Nephron progenitor cell (in vitro differentiated cells): ENCODE results near the gene CNTNAP2.

ENCODE experiments used
- DNase-seq: peaks from one replicate; pipeline ENCODE4 v3.0.0; 2021
- H3K27ac Mint-ChIP-seq: 2 replicates; pipeline ENCODE4 v1.8.0; 2021; ENCODE audit warnings: mild to moderate bottlenecking, moderate library complexity, mixed read lengths
- H3K27me3 Mint-ChIP-seq: 2 replicates; pipeline ENCODE4 v1.8.0; 2021; ENCODE audit warnings: mild to moderate bottlenecking, low read depth, mixed read lengths; ENCODE audit not compliant: poor library complexity
- H3K36me3 Mint-ChIP-seq: 2 replicates; pipeline ENCODE4 v1.8.0; 2021; ENCODE audit warnings: low read depth, mixed read lengths
- H3K4me1 Mint-ChIP-seq: 2 replicates; pipeline ENCODE4 v1.8.0; 2021; ENCODE audit warnings: mixed read lengths
- H3K4me3 Mint-ChIP-seq: 2 replicates; pipeline ENCODE4 v1.8.0; 2021; ENCODE audit warnings: mild to moderate bottlenecking, moderate library complexity, mixed read lengths
- H3K9me3 Mint-ChIP-seq: 2 replicates; pipeline ENCODE4 v1.8.0; 2021; ENCODE audit warnings: mild to moderate bottlenecking, moderate library complexity, mixed read lengths
- CTCF ChIP-seq: fragments of 200-600 bp; sonication (generic); IDR thresholded peaks from 2 replicates; pipeline ENCODE4 v1.5.0; 2021; ENCODE audit warnings: antibody characterized with exemption

CNTNAP2 gene

GRCh38 chr7:147646568-147646967 lies 1530.0 kb downstream of the CNTNAP2 start:
- H3K36me3 Mint-ChIP-seq: no peaks in the 10 kb centered on the region
- no peaks in the 10 kb centered on the region for H3K4me1 Mint-ChIP-seq
- no peak overlapping the region for H3K4me3 Mint-ChIP-seq
- no peak overlapping the region for H3K27ac Mint-ChIP-seq
- H3K9me3 Mint-ChIP-seq: no peaks in the 10 kb centered on the region
- no peak for TF ChIP-seq CTCF
- no peaks in the 10 kb centered on the region for H3K27me3 Mint-ChIP-seq
- DNase-seq: no peak

DNA sequence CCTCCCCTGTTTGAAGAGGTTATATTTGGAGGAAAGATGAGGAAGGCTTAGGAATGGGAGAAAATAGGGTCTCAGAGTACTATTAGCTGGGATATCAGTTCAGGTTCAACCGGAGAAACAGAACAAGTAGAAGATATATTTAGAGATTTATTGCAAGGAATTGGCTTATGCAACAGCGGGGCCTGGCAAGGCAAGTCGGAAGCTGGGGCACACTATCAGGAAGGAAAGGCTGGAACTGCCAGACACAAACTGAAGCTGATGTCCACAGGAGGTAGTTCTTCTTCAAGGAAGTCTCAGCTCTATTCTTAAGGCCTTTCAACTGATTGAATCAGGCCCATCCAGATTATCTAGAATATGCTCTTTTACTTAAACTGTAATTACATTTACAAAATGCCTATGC lies 1534.4 kb downstream of the CNTNAP2 start:
- DNase-seq: no peak
- Mint-ChIP-seq H3K36me3 (no peaks in the 10 kb centered on the region), H3K4me1 (no peaks in the 10 kb centered on the region), H3K4me3 (no peak overlapping the region), H3K9me3 (no peaks in the 10 kb centered on the region), H3K27me3 (no peaks in the 10 kb centered on the region), H3K27ac (no peak overlapping the region)
- TF ChIP-seq CTCF: no peak

DNA sequence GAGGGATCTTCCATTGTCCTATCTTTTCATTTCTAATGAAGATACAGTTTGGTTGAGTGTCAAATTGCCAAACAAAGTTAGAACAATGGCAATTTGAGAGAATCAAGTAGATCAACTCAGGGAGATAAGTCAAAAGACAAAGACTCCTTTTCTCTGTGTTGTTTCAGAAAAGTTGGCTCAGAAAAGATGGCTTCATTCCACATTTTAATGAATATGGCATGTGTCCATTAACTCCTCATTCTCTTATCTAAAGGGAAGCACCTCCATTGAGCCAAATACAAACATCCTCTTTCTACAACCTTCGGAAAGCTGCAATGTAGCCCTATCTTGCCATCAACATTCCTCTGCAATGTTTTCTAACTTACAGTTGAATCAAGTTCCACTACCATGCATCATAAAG lies 1535.0 kb downstream of the CNTNAP2 start:
- no peak for DNase-seq
- H3K4me3 Mint-ChIP-seq: no peak overlapping the region
- no peaks in the 10 kb centered on the region for H3K9me3 Mint-ChIP-seq
- no peaks in the 10 kb centered on the region for H3K36me3 Mint-ChIP-seq
- H3K4me1 Mint-ChIP-seq: no peaks in the 10 kb centered on the region
- no peaks in the 10 kb centered on the region for H3K27me3 Mint-ChIP-seq
- H3K27ac Mint-ChIP-seq: no peak overlapping the region
- TF ChIP-seq CTCF: no peak

DNA sequence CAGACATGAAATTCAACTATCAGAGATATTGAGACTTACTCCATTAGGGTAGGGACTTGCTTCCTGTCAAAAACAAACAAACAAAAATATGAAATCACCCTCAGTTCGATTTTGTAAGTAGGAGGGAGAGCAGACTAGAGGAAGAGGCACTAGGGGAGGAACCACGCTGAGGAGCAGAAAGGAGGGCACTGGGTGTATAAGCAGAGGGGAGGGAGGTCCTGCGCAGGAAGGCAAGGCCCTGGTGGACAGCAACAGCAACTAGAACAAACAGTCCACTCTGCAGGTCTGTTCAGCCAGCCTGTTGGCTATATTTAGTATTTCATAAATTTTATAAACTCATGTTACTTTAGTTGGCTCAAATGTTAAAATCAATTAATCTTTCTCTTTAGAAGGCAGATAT lies 1536.9 kb downstream of the CNTNAP2 start:
- no peak for DNase-seq
- Mint-ChIP-seq H3K4me3 (no peak overlapping the region), H3K4me1 (no peaks in the 10 kb centered on the region), H3K27ac (no peak overlapping the region), H3K9me3 (no peaks in the 10 kb centered on the region), H3K27me3 (no peaks in the 10 kb centered on the region), H3K36me3 (no peaks in the 10 kb centered on the region)
- no peak for TF ChIP-seq CTCF

GRCh38 chr7:147658392-147658967 lies 1541.9 kb downstream of the CNTNAP2 start:
- no peak for TF ChIP-seq CTCF

More at GRCh38 chr7:147658392-147658967, 1541.9 kb downstream of the CNTNAP2 start:
- DNase-seq: no peak
- no peaks in the 10 kb centered on the region for H3K9me3 Mint-ChIP-seq
- no peak overlapping the region for H3K4me3 Mint-ChIP-seq
- no peaks in the 10 kb centered on the region for H3K36me3 Mint-ChIP-seq
- no peak overlapping the region for H3K27ac Mint-ChIP-seq
- H3K27me3 Mint-ChIP-seq: no peaks in the 10 kb centered on the region
- no peaks in the 10 kb centered on the region for H3K4me1 Mint-ChIP-seq
